ENCODE results near the gene HOGA1. TPM values are rescaled to one million over a fixed set of nuclear protein-coding genes. Genes with fewer than 3 reads are reported as not detected.

The HOGA1 gene
- total and polyA plus RNA-seq, 4 donors = 0.30 to 2.3 (median 0.77) TPM

GRCh38 chr10:97540669-97541500 lies 43.3 kb upstream of the HOGA1 start:
- no peaks in the 10 kb centered on the region for H3K27me3 ChIP-seq (ENCODE audit: control insufficient read depth in 3 of 3, insufficient read depth in 3 of 3, low read length in 2 of 3)
- no peak overlapping the region for H3K9ac ChIP-seq (ENCODE audit: insufficient read depth in 1 of 2, low read length in 2 of 2)
- TF ChIP-seq CTCF (IDR thresholded peaks at IDR 0.05; ENCODE audit: control extremely low read depth, extremely low read depth) = no peak
- no peaks in the 10 kb centered on the region for H3K36me3 ChIP-seq (ENCODE audit: control insufficient read depth in 4 of 4, insufficient read depth in 4 of 4, low read length in 4 of 4)
- H3K4me1 ChIP-seq (ENCODE audit: control insufficient read depth in 5 of 5, insufficient read depth in 5 of 5, low read length in 5 of 5) = peaks cover 2 to 25% (median 24%) of the 10 kb centered on the region in 5 donors
- 90 to 92% methylated on average over 14 of the region's 14 CpGs for WGBS, 2 donors
- H3K4me3 ChIP-seq = no peak overlapping the region
- no peak for DNase-seq
- H3K9me3 ChIP-seq (ENCODE audit: control insufficient read depth in 4 of 4, insufficient read depth in 3 of 4, low read length in 3 of 4) = no peaks in the 10 kb centered on the region
- no peak for ATAC-seq (ENCODE audit: insufficient read depth, low FRiP score)
- H3K27ac ChIP-seq (ENCODE audit: low read depth in 1 of 2, low read length in 1 of 2) = peak overlapping the region in 1 of 2 donors; percentile 18

DNA sequence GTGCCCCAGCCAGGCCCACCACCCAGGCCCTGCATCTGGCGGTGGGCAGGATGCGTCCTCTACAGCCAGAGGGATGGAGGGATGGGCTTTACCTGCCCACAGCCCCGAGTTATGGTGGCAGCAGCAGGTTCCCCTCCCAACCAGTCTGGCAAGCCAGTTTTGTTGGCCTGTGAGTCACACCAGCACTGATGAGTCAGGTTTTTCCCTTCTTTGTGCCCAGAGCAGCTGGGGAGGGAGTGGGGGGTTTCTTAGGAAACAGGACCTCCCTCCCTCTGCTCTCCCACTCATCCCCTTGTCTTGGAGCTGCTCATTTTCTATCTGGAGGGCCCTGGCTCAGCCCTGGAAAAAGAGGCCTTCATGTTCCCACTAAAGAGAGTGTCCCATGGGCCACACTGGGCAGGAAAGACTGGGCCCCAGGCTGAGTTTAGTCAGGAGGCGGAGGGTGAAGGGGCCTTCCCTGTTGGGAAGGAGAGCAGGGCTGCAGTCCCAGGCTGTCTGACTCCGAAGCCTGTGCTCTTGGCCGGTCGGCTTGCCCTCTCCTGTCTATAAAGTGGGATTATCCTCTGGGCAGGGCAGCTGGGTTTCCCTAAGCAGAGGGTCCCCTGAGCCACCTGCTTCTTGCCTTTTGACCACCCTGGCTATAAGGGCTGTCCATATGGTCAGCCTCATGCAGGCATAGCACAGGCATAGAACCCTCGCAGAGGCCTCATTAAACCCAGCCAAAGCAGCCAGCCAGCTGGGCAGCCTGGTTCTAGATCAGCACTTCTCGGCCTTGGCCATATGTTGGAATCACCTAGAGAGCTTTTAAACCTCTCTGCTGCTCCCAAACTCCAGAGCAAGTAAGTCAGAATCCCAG lies 41.8 kb upstream of the HOGA1 start:
- Histone ChIP-seq H3K27me3 (ENCODE audit: control insufficient read depth in 3 of 3, insufficient read depth in 3 of 3, low read length in 2 of 3) (no peaks in the 10 kb centered on the region), H3K9me3 (ENCODE audit: control insufficient read depth in 4 of 4, insufficient read depth in 3 of 4, low read length in 3 of 4) (no peaks in the 10 kb centered on the region), H3K9ac (ENCODE audit: insufficient read depth in 1 of 2, low read length in 2 of 2) (no peak overlapping the region), H3K4me3 (no peak overlapping the region), H3K36me3 (ENCODE audit: control insufficient read depth in 4 of 4, insufficient read depth in 4 of 4, low read length in 4 of 4) (no peaks in the 10 kb centered on the region), H3K27ac (ENCODE audit: low read depth in 1 of 2, low read length in 1 of 2) (peak overlapping the region; percentile 94 to 95), H3K4me1 (ENCODE audit: control insufficient read depth in 5 of 5, insufficient read depth in 5 of 5, low read length in 5 of 5) (peaks cover 2 to 25% (median 24%) of the 10 kb centered on the region in 5 donors)
- DNase-seq (peak in 2 of 3 donors; percentile 16 to 50), ATAC-seq (ENCODE audit: insufficient read depth, low FRiP score) (peak; percentile 76)
- TF ChIP-seq CTCF (IDR thresholded peaks at IDR 0.05; ENCODE audit: control extremely low read depth, extremely low read depth) = no peak
- WGBS, 2 donors = 72 to 80% methylated on average over 9 of the region's 9 CpGs

DNA sequence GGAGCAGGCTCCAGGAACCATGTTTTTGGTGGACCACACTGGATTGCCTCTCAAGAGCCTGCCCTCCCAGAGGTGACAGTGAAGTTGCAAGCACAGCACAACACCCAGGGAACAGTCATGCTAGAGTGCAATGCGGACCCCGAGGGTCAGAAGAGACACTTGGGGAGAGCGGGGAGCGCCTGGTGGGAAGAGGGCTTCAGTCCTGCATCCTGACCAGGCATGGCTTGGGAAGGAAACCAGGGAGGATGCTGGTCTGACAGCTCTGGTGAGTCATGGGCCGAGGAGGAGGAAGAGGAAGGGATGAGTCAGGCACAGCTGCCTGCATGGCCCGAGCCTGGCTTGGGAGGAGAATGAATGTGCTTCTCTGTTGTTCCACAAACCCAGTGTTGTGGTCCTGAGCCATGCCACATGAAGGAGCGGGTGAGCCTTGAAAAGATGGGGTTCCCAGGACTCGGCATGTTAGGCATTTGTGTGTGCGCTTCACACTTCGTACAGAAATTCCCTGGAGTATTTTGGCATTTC lies 41.1 kb upstream of the HOGA1 start:
- H3K4me1 ChIP-seq (ENCODE audit: control insufficient read depth in 5 of 5, insufficient read depth in 5 of 5, low read length in 5 of 5) = peaks cover 2 to 25% (median 24%) of the 10 kb centered on the region in 5 donors

More for the DNA sequence above, 41.1 kb upstream of the HOGA1 start:
- Histone ChIP-seq H3K27ac (ENCODE audit: low read depth in 1 of 2, low read length in 1 of 2) (peak overlapping the region; percentile 94 to 95), H3K36me3 (ENCODE audit: control insufficient read depth in 4 of 4, insufficient read depth in 4 of 4, low read length in 4 of 4) (no peaks in the 10 kb centered on the region), H3K9me3 (ENCODE audit: control insufficient read depth in 4 of 4, insufficient read depth in 3 of 4, low read length in 3 of 4) (no peaks in the 10 kb centered on the region), H3K9ac (ENCODE audit: insufficient read depth in 1 of 2, low read length in 2 of 2) (no peak overlapping the region), H3K4me3 (no peak overlapping the region), H3K27me3 (ENCODE audit: control insufficient read depth in 3 of 3, insufficient read depth in 3 of 3, low read length in 2 of 3) (no peaks in the 10 kb centered on the region)
- 32 to 33% methylated on average over 10 of the region's 10 CpGs for WGBS, 2 donors
- DNase-seq = peak in 2 of 3 donors; percentile 30 to 49
- no peak for TF ChIP-seq CTCF (IDR thresholded peaks at IDR 0.05; ENCODE audit: control extremely low read depth, extremely low read depth)
- ATAC-seq (ENCODE audit: insufficient read depth, low FRiP score) = peak; percentile 84
